Kidney epithelial cell (primary cell): ENCODE measurements around the gene PIEZO1. TPM values are rescaled to one million over a fixed set of nuclear protein-coding genes. Genes with fewer than 3 reads are reported as not detected.

ENCODE experiments used
- DNase-seq: peaks from one replicate; pipeline ENCODE4 v3.0.0-alpha.2; 2010; ENCODE audit warnings: low read depth
- H3K27me3 ChIP-seq: 2 replicates; pipeline ENCODE4 v1.6.0; 2011; ENCODE audit warnings: low read length; ENCODE audit not compliant: control insufficient read depth, insufficient read depth
- H3K36me3 ChIP-seq: 2 replicates; pipeline ENCODE4 v1.5.1; 2011; ENCODE audit warnings: low read length; ENCODE audit not compliant: control insufficient read depth, insufficient read depth
- H3K4me3 ChIP-seq: 2 replicates; pipeline ENCODE4 v1.5.1; 2011; ENCODE audit warnings: low read depth, mild to moderate bottlenecking, control low read depth, low read length
- CTCF ChIP-seq: IDR thresholded peaks from 2 replicates; pipeline ENCODE4 v1.5.1; 2011; ENCODE audit warnings: mild to moderate bottlenecking, moderate library complexity, low read length, control low read depth, inconsistent platforms; ENCODE audit not compliant: insufficient read depth, poor library complexity, severe bottlenecking
- total RNA-seq: library from RNA; depleted of rRNA; stranded (reverse); fragments of >200 nt; gene quantifications from 2 replicates; pipeline ENCODE4 v1.2.3, GENCODE V29; 2015

The PIEZO1 gene
- total RNA-seq, 1 donor from 2014 or later, result 309 TPM

GRCh38 chr16:88764913-88765349 is 20.1 kb downstream of the PIEZO1 start:
- Histone ChIP-seq H3K27me3 (no peaks in the 10 kb centered on the region), H3K36me3 (no peaks in the 10 kb centered on the region), H3K4me3 (no peak overlapping the region)
- no peak for DNase-seq
- TF ChIP-seq CTCF, result no peak

GRCh38 chr16:88764080-88764479 is 20.9 kb downstream of the PIEZO1 start:
- no peaks in the 10 kb centered on the region for H3K36me3 ChIP-seq
- H3K4me3 ChIP-seq, result no peak overlapping the region
- no peak for DNase-seq
- no peaks in the 10 kb centered on the region for H3K27me3 ChIP-seq
- no peak for TF ChIP-seq CTCF

- no peaks in the 10 kb centered on the region for H3K36me3 ChIP-seq
These were observed 21.4 kb downstream of the PIEZO1 start for GRCh38 chr16:88763502-88764053.

GRCh38 chr16:88762941-88763340 is 22.1 kb downstream of the PIEZO1 start:
- H3K27me3 ChIP-seq, result no peaks in the 10 kb centered on the region
- H3K36me3 ChIP-seq, result no peaks in the 10 kb centered on the region
- H3K4me3 ChIP-seq, result no peak overlapping the region
- TF ChIP-seq CTCF, result no peak
- no peak for DNase-seq

More at GRCh38 chr16:88763502-88764053, 21.4 kb downstream of the PIEZO1 start:
- peak; percentile 20 for TF ChIP-seq CTCF
- DNase-seq, result no peak
- no peak overlapping the region for H3K4me3 ChIP-seq
- H3K27me3 ChIP-seq, result no peaks in the 10 kb centered on the region

GRCh38 chr16:88762258-88762870 is 22.7 kb downstream of the PIEZO1 start:
- no peak for DNase-seq
- Histone ChIP-seq H3K4me3 (no peak overlapping the region), H3K36me3 (no peaks in the 10 kb centered on the region), H3K27me3 (no peaks in the 10 kb centered on the region)
- no peak for TF ChIP-seq CTCF

- H3K4me3 ChIP-seq, result no peak overlapping the region
- DNase-seq, result no peak
- no peak for TF ChIP-seq CTCF
- H3K36me3 ChIP-seq, result no peaks in the 10 kb centered on the region
- H3K27me3 ChIP-seq, result no peaks in the 10 kb centered on the region
These were observed 23.2 kb downstream of the PIEZO1 start for GRCh38 chr16:88761830-88762229.
